Measurements from ENCODE around the gene SGIP1. TPM values are rescaled to one million over a fixed set of nuclear protein-coding genes. Genes with fewer than 3 reads are reported as not detected.
"Not testable (repeated sequence)": the region's sequence is repeated elsewhere in the genome, so short reads cannot be mapped to it uniquely, and the experiment has no call there.

SGIP1 gene
- total RNA-seq, 2 donors from 2014 or later = 0.59 to 38.4 TPM

DNA sequence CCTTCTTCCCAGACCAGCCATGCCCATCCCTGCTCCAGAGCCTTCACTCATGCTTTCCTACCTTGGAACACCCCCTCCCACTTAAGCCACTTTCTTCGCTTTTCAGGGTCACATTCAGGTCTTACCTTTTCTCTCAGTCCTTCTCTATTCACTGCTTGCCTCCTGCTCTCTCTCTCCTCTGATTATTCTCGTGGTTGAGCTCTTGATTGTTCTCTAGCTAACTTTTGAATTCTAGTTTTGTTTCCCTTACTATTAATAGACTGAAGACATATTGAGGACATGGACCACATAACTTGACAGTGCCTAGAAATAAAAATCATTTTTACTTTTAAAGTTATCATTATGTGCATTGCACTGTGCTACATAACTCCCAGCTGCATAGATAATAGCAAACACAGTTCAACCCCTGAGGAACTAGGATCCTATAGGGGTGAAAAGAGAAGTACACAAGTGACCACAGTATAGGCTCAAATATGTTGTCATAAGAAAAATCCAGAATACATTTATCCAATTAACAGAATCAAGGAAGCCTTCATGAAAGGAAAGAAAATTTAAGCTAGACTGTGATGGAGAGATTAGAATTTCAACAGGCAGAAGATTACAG, 245.6 kb downstream of the SGIP1 start:
- Histone ChIP-seq H3K4me1 (replicated peaks) (no peaks in the 10 kb centered on the region), H3K36me3 (no peaks in the 10 kb centered on the region), H3K27ac (no peak overlapping the region), H3K4me3 (no peak overlapping the region), H3K27me3 (replicated peaks; ENCODE audit: insufficient read depth) (no peaks in the 10 kb centered on the region), H3K9me3 (no peaks in the 10 kb centered on the region)
- no peak for DNase-seq (ENCODE audit: low spot score)
- WGBS = 89% methylated on average over 2 of the region's 2 CpGs
- TF ChIP-seq POLR2A (IDR thresholded peaks at IDR 0.05) (no peak), POLR2AphosphoS5 (IDR thresholded peaks at IDR 0.05) (no peak), CTCF (IDR thresholded peaks at IDR 0.05) (no peak)
- intact Hi-C loops (cut with DNase I) = no loop called here

- intact Hi-C loops (cut with DNase I); H3K36me3 ChIP-seq; H3K4me3 ChIP-seq: not testable (repeated sequence)
Observed at GRCh38 chr1:66785800-66786199, 251.8 kb downstream of the SGIP1 start.

DNA sequence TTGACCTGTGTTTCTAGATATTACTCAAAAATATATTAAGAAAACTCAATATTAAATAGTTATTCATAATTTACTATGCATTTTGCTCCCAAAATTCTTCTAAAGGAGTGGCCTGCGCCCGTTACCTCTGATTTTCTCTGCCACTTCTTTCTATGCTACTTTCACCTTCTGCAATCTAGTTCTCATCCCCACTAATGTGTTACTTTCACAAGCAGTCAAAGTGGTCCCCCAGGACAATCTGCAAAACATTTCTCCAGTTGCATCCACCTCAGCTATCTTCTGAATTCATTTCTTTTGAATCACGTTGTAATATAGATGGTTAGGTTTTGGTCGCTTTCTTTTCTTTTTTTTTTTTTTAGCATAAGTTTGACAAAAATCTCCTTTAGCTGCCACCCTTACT, 253.7 kb downstream of the SGIP1 start:
- Histone ChIP-seq H3K4me3 (no peak overlapping the region), H3K27me3 (replicated peaks; ENCODE audit: insufficient read depth) (no peaks in the 10 kb centered on the region), H3K4me1 (replicated peaks) (no peaks in the 10 kb centered on the region), H3K9me3 (no peaks in the 10 kb centered on the region), H3K36me3 (no peaks in the 10 kb centered on the region), H3K27ac (no peak overlapping the region)
- DNase-seq (ENCODE audit: low spot score) = no peak
- WGBS = 84% methylated on average over 4 of the region's 4 CpGs
- TF ChIP-seq POLR2AphosphoS5 (IDR thresholded peaks at IDR 0.05) = no peak
- no peak for TF ChIP-seq POLR2A (IDR thresholded peaks at IDR 0.05)
- no peak for TF ChIP-seq CTCF (IDR thresholded peaks at IDR 0.05)
- intact Hi-C loops (cut with DNase I) = no loop called here

More at GRCh38 chr1:66785800-66786199, 251.8 kb downstream of the SGIP1 start:
- H3K9me3 ChIP-seq; H3K27me3 ChIP-seq (replicated peaks; ENCODE audit: insufficient read depth); DNase-seq (ENCODE audit: low spot score); H3K4me1 ChIP-seq (replicated peaks); H3K27ac ChIP-seq: not testable (repeated sequence)
- WGBS = 94% methylated on average over 2 of the region's 2 CpGs

DNA sequence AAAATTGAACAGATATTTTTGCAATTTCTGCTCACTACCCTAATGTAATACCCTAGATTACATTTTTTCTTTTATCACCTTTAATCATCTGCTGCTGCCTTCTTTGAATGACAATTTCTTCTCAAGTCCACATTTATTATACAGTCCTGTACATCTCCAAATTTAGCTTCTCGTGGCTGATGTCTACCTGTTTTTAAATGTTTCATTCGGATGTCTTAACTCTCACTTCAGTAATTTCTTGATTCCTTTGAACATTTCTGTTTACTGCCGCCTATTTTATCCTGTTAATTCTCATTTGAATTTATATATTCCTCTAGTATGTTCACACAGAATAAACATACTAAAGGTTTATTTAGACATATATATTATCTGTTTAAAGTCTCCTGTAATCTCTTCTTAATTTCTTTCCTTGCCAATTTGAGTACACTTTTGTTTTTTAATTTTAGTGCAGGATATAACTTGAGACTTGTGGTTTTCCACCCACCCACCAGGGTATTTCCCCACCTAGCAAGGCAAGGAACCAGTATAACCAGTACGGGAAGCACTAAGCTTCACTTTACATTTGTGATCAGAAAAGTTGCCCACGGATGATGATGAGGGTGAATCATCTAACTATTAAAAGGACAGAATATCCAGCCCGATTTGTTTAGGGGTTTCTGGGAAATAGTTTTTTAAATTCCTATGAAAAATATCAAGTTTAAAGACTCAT, 254.4 kb downstream of the SGIP1 start:
- no peaks in the 10 kb centered on the region for H3K4me1 ChIP-seq (replicated peaks)
- 48% methylated on average over 6 of the region's 6 CpGs for WGBS
- H3K4me3 ChIP-seq = no peak overlapping the region
- no peak overlapping the region for H3K27ac ChIP-seq
- intact Hi-C loops (cut with DNase I) = no loop called here
- H3K27me3 ChIP-seq (replicated peaks; ENCODE audit: insufficient read depth) = no peaks in the 10 kb centered on the region
- no peaks in the 10 kb centered on the region for H3K36me3 ChIP-seq
- no peaks in the 10 kb centered on the region for H3K9me3 ChIP-seq
- no peak for TF ChIP-seq POLR2AphosphoS5 (IDR thresholded peaks at IDR 0.05)
- no peak for TF ChIP-seq CTCF (IDR thresholded peaks at IDR 0.05)
- no peak for TF ChIP-seq POLR2A (IDR thresholded peaks at IDR 0.05)
- DNase-seq (ENCODE audit: low spot score) = no peak

DNA sequence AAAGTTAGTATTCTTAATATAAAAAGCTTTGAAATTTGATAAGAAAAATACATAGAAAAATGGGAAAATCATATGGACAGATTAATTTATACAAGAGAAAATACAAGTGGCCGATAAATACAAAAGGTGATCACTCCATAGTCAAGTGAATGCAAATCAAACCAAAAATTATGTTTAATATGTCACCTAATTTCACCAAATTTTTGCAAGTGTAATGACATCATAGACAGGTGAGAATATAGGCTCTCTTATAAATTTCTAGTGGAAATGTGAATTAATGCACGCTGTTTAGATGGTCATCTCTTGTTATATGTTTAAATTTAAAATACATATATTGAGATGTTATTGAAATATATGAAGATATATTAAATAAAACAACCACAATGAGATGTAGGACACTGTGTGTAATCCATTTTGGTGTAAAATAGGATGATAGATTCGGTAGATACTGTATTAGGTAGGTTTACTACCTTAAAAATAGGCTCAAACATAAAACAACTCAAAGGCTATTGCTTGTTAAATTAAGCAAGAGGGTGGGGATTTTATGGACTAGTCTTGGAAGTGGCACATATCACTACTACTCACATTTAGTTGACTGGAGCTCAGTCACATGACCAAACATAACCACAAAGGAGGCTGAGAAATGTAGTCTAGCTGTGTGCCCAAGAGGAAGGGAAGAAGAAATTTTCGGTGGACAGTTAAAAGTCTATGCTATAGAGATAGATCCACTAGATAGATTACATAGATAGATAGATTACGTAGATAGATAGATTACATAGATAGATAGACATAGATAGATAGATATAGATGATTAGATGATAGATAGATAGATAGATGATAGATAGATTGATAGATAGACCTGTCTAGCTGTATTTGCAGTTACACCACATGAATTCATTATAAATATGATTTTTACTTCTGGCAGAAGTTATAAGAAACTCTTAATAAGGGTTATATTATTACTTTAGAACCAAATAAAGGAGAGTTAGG, 258.0 kb downstream of the SGIP1 start:
- no peak for TF ChIP-seq POLR2AphosphoS5 (IDR thresholded peaks at IDR 0.05)
- TF ChIP-seq POLR2A (IDR thresholded peaks at IDR 0.05) = no peak
- TF ChIP-seq CTCF (IDR thresholded peaks at IDR 0.05) = no peak
- H3K4me1 ChIP-seq (replicated peaks) = no peaks in the 10 kb centered on the region
- no peak overlapping the region for H3K27ac ChIP-seq
- H3K4me3 ChIP-seq = no peak overlapping the region
- no peaks in the 10 kb centered on the region for H3K36me3 ChIP-seq
- H3K9me3 ChIP-seq = no peaks in the 10 kb centered on the region
- intact Hi-C loops (cut with DNase I) = no loop called here
- no peak for DNase-seq (ENCODE audit: low spot score)
- no peaks in the 10 kb centered on the region for H3K27me3 ChIP-seq (replicated peaks; ENCODE audit: insufficient read depth)
- 83% methylated on average over 5 of the region's 5 CpGs for WGBS

GRCh38 chr1:66795839-66796238, 261.9 kb downstream of the SGIP1 start:
- H3K4me3 ChIP-seq; DNase-seq (ENCODE audit: low spot score); intact Hi-C loops (cut with DNase I); H3K4me1 ChIP-seq (replicated peaks); H3K9me3 ChIP-seq; H3K27me3 ChIP-seq (replicated peaks; ENCODE audit: insufficient read depth); H3K27ac ChIP-seq; H3K36me3 ChIP-seq: not testable (repeated sequence)
- 83% methylated on average over 2 of the region's 2 CpGs for WGBS

Measured in prostate gland (tissue), 2 donors.